COLO668 (cell line): Measurements from ENCODE around the gene CALHM5.
A peak's percentile ranks its signal among the peaks of the same experiment; 100 is the strongest.

Experiments used
- DNase-seq: peaks from one replicate; lab custom pipeline; 2025; ENCODE audit not compliant: unreplicated experiment; lab: John Stamatoyannopoulos, UW

Gene CALHM5

DNA sequence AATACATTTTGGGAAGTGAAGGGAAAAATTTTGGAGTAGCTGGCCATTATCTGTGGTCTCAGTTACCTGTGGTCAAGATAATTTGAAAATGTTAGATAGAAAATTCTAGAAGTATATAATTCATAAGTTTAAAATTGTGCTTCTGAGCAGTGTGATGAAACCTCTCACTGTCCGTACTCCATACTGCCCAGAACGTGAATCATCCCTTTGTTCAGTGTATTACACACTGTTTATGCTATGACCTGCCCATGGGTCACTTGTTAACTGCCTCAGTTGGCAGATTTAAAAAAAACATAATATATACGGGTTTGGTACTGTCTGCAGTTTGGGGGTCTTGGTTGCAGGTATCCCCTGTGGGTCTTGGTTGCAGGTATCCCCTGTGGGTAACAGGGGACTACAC is 4.1 kb upstream of the CALHM5 start:
- no peak for DNase-seq

DNA sequence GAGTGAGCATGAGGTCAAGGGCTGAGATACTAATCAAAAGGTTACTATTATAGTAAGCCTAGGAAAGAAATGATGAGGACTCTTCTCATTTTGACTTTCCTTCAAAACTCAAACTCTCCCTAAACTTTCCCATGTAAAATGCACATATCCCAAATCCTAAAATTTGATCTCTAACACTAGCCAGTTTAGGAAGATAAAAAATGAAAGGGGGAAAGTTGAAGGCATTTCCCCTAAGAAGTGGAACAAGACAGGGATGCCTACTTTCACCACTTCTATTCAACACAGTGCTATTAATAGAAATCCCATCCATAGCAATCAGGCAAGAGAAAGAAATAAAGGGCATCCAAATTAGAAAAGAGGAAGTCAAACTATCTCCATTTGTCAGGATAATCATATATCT is 2.9 kb upstream of the CALHM5 start:
- no peak for DNase-seq

DNA sequence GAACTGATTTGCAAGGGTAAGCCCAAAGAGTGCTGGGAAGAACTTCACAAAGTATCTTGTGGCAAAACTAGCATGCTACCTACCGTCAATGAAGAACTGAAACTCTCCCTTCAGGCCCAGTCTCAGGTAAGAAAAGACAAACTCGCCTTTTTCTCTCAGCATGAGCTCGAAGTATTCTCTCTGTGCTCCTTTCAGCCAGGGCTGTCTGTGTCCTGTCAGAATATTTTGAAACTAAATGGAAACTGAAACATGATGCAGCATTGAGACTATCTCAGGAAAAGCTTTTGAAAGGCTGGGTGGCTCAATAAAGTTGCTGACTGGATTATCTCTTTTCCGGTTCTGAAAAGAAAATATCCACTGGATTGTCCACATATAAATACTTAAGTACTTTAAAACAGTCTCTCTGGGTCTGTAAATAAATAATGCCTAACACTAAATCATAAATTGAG is 696 bp downstream of the CALHM5 start:
- no peak for DNase-seq

DNA sequence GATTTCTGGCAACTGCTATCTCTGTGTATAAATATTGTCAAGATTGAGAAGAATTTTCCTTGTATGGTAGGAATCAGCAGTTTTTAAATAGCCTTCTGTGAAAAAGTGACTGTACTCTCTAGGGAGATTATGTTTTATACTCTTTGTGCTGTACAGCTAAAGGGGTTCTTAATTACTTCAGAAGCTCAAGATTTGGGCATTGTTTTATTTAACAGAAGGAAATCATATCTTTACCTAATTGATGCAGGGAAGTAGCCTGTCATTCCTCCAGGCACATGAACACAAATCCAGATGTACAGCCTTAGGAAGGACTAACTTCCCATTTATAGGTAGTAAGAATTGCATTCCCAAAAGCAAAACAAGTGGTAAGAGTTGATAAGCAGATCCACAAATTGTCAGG is 1.3 kb downstream of the CALHM5 start:
- DNase-seq, result no peak

DNA sequence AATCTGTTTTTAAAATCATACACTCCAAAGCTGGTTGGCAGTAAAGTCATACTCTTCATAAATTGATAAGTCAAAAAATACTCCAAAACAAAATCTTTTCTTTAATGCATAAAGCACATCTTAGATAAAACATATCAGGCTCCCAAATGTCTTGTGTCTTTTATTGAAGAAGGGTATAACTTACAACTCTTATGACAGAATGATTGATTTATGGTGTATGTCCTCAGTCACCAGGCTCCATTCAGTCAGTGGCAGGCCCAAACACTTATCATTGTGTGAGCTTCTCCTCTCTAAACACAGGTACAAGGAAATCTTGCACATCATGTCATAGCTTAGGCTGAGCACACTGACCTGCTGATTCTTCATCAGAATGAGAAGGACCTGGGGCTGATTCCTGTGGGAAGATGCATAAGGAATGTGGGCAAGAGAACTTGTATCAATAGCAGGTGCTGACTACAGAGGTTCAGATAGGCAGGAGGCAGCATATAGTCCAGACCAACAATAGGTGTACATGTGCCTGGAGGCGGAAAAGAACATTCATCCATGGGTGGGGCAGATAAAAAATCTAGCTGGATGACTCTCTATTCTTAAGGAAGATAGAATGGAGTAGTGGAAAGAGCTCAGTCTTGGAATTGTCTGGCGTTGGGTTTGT is 1.9 kb downstream of the CALHM5 start:
- DNase-seq, result no peak

DNA sequence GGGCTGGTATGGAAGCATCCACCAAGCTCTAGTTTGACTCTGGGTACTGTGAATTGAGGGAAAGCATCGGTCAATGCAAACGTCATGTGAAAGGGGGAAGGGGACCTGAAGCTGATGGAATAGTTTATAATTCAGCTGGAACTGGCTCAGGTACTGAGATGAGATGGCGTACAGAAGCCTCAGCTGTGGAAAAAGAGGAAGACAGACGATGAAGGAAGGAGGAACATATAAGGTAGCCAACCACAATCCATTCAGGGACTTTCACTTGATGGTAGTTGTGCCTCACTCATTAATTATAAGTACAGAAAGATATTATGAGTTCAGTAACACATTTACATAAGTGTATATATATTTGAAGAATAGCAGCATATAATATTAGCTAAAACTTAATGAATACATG is 2.7 kb downstream of the CALHM5 start:
- no peak for DNase-seq

DNA sequence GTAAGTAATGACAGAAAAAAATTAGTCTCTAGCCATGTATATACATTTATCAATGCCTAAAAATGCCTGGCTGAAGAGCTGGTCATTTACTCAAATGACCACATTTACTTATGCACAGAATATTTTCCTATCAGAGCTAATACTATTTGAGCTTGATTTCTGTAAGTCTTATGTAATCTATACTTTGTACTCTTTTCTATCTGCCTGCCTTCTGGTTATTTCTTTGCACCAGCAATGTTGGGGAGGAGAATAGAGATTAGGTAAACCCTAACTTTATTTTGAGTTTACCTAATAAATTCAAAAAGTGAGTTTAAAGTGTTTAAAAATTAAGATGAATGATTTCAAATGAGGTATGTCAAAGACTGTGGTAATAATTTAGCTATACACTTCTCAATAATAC is 3.7 kb downstream of the CALHM5 start:
- no peak for DNase-seq

DNA sequence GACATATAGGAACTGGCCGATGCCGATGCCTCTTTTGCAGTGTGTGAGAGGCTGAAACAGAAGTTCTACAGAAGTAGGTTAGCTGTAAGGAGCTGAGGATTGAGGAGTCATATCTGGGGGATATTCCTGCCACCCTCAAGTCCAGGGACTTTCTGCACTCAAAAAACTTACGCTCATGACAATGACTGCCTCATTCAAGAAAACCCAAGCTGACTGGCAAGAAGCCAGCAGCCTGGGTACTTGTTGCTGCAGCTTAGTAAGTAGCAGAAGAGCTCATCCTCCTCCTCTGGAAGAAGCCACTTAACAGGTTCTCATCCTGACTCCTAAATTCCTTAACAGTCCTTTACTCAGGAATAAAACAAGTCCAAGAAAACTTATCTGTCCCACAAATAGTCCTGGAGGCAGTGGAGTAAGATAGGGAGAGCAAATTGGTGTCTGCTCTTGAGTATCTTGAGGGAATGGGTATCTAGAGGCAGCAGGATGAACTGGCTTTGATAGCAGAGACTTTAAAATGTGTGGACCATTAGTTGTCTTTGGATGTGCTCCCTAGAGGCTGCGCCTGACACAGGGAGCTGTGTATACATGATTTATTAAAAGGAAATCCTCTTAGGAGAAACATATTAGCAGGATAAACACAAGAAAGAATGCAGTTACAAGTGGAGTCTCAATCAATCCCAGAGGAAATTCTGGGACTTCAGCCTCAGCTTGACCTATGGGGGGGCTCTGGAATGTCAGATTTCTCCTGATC is 7.4 kb downstream of the CALHM5 start:
- DNase-seq, result no peak

DNA sequence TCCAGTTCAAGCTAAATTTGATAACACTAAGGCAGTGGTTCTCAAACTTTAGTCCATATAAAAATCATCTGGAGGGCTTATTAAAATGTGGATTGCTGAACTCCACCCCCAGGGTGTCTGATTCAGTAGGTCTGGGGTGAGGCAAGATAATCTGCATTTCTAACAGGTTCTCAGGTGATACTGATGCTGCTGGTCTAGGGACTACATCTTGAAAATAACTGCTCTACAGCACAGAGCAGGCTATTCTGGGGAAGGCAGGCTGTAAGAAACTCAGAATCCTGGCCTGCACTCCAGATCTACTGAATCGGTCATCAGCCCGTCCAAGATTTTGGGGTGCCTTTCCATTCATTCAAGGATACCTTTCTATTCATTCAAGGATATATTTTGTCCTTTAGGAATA is 11.5 kb downstream of the CALHM5 start:
- no peak for DNase-seq

DNA sequence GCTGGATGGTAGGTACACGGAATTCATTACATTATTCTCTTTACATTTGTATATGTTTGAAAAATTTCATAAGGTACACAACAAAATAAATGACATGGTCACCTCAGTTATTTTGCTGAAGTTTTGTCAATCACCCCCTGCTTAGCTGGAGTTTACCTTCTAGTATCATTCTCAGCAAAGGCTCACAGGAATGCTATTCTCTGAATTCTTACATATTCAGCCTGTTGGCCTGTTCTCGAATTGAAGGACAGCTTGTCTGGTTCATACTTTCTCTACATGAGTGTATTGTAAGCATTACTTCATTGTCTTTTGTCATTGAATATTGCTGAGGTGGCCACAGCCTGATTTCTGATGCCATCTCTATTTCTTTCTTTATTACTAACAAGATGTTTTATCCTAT is 12.8 kb downstream of the CALHM5 start:
- no peak for DNase-seq

DNA sequence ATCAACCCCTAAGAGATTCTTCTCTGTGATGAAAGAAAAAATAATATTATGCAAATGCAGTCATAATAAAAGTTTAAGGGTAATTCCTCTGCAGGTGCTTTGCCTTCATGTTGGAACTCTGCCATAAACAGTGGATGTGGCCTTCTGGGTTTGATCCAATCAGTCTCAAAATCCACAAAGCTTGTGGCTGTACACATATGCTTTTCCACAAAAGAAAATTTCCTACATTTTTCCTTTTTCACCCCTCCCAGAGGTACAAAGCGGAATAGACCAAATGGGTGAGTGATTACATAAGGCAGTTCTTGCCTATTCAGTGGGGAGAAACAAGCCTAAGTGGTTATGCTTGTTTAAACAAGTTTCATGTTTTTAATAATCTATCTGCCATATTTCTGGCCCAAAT is 16.7 kb downstream of the CALHM5 start:
- DNase-seq, result no peak

DNA sequence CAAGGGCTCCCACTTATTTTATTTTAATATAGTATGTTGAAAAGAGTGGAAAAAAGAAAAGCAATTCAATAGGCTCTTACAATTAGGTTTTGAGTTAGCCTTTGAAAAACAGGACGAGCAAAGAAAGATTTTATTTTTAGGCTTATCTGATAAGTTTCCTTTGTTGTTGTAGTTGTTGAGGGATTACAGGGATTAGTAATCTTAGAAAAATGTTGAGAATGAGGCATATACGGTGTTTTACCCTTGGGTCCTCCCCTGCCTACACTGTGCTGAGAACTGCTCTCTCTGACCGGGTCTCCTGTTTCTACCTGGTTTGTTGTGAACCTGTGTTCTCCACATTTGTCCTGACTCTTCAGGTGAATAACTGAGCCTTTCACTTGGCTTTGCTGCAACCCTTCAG is 17.3 kb downstream of the CALHM5 start:
- DNase-seq, result no peak

DNA sequence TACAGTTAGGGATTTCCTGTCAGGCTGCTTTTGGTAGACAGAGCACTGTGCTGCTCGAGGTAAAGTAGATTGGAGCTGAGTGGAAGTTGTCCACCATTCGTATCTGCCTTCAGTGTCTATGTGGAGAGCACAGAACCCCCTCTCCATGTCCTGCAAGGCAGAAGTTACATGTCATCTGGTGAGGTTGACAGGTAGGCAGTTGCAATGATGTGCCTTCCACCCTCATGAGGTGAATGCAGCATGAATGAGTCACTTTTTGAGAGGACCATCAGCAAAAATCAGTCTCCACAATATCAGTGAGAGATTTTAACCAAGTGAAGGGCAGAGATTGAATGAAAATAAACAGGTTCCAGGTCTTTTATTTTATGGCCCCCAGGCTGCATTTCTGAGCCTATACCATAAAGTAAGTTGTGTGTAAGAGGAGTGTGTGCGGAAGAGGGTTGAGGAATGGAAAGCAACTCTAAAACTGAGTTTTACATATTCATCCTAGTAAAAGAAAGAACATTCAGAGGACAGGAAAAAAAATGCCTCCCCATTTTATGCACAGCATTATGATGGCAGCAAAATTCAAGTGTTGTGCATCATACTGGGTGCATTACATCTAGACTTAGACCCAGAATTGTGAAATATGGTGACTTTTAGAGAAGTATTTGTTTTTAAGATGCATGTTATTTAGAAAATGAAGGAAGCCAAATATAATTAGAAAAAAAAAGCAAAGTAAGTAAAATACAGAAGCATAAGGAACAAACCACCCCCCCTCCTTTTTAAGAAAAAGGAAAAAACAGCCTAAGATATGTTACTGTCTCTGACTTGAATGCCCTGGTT is 18.2 kb downstream of the CALHM5 start:
- no peak for DNase-seq

DNA sequence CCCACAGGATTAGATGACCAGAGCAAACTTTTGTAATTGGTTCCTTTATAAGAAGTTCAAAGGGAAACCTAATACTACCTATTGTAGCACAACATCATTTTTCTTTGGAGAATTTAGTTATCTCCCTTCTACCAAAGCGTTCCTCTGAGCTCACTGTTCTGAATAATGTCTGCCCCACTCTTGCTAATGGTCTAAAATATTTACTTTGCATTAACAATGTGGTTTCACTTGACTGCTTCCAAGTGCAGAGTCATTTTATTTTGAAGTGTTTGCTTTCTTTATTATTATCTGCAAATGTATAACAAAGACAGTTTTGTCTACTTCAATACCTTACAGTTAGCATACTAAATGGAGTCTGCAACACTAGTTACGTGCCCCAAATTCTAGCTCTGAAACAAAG is 19.0 kb downstream of the CALHM5 start:
- no peak for DNase-seq

DNA sequence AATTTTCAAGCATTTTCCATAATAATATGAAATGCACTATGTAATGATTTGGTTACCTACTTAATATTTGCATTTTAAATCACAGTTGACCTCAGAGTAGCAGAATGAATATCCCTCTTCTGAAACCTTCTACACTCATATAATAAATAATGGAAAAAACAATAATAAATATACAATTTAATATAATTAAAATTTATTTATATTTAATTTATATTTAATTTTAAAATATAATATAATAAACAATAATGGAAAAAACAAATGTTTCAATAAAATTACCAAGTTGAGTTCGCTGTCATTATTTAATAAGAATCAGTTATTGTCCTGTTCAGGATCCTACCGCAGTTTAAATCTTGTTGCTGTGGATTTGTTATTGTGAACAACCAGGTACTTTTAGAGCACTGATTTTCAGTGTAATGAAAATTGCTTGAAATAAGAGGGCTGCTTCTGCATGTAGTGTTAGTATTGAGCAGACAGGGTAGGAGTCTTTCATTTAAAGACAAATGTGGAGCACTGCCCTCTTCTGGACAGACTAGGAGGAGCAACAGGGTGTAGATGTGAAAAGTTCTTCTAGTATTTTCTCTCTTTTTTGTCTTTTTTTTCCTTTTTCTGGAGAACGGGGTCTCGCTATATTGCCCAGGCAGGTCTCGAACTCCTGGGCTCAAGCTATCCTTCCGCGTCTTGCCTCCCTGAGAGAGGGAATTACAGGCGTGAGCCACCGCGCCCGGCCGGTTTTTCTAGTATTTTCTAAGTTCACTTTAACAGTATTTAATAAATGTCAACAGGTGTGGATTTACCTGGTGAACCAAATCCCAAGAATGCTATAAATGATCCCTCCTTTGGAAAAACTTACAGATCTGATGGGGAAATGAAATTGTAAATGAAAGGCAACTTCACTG is 20.5 kb downstream of the CALHM5 start:
- peak; percentile 44 for DNase-seq

DNA sequence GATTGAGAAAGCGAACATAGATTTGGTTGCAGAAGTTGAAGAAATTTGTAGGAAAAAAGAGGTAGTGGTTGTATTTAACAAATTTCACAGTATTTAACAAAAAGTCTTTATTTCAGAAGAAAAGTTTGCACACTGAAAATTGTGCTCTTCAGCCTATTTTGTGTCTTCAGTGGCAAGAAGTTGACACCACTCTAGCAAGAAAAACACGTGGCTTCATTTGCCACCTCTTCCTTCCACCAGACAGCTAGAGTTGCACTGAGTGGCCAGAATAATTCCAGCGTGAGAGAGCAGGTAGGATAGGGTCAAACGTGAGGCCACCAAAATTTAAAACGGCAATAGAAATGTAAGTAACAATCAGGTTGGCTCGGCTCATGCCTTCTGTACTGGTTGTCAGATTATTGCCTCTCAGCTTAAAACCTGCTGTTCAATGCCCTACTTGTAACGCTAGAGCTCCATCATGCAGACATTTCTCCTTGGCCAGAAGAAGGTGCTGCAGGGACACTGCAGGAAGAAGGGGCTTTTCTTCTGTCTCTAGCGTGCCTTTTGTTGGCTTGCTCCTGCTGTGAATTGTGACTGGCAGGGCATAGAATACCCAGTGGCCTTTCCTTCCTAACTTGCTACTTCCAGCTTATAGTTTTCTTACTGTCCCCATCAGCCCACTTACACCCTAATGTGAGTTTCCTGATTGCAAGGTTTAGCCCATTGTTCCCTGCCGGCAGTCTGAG is 22.0 kb downstream of the CALHM5 start:
- DNase-seq, result no peak

DNA sequence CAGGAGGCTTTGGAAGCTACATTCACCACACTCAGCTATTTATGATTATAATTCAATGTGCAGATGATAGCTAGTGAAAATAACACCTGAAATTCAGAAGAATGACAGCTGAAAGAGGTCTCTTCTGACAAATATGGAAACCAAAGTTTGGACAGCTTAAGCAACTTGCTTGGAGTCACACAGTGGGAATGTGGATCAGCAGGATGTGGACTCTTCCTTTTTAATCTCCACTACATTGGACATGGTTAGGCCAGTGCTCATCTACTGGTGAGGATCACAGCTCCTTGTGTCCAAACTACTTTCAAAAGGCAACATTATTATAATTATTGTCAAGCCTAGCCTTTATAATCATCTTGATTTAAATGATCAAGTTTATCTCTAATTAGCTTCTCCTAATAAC is 23.7 kb downstream of the CALHM5 start:
- no peak for DNase-seq

DNA sequence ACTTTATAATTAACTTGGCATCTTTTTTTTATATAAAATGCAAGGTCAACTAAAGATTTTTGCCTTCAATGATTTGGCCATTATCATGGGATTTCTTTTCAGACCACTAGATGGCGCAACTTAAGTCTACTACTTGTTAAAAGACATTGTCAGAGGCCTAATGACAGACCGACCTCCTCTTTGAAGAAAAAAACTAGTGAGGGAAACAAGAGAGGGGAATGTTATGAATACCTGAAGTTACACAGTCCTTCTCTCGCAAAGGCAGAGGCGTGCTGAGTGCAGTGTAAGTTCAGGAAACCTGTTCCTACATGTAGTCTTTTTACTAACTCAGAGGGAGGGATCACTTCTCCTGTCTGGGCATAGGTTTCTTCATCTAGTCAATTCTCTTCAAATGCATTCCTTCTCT is 24.8 kb downstream of the CALHM5 start:
- no peak for DNase-seq

DNA sequence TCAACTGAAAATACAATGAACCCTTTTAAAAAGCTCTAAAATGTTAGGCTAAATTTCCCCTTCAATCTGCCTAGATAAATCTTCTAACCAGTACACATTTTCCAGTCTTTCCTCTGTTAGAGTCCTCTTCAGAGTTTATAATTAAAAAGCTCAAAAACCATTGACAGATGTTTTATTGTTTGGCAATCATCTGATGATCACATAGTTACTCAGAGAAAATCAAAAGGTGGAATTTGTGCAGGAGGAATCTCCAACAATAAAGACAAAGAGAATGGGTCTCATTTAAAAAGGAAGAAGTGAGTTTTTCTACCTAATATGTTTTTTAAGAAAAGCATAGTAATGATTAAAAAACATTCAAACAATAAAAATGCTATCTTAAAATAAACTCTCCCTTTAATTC is 31.0 kb downstream of the CALHM5 start:
- DNase-seq, result no peak

DNA sequence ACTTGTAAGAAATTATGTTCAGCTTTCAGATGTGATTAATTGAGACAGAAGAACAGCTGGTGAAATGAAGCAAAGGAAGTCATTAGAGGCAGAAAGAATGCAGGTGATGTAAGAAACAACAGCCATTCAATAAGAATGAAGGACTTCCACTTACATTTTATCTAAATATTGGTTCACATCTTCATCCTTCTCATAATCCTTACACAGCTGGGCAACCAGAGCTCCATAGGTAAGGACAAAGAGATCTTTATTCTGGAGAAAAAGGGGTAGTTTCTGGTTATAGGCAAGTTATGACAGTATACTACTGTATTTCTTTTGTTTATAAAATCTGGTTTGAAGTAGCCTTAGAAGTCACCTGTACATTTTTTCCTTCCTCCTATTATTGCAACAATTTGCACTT is 31.7 kb downstream of the CALHM5 start:
- DNase-seq, result no peak
